ENCODE measurements around the gene P3H2.

GRCh38 chr3:190038050-190038933 lies 82.4 kb downstream of the P3H2 start:
- no peak for TF ChIP-seq NANOG (IDR thresholded peaks at IDR 0.05; ENCODE audit: borderline replicate concordance)
- TF ChIP-seq EZH2 (IDR thresholded peaks at IDR 0.05; ENCODE audit: low read depth, unreplicated experiment) = no peak
- no peak for TF ChIP-seq CTCF (conservative IDR thresholded peaks at IDR 0.05; ENCODE audit: low read depth in 2 of 2)
- no peak for TF ChIP-seq POLR2AphosphoS5 (IDR thresholded peaks at IDR 0.05; ENCODE audit: low read depth)
- no peak for TF ChIP-seq EZH2phosphoT487 (IDR thresholded peaks at IDR 0.05; ENCODE audit: unreplicated experiment)
- no peak for TF ChIP-seq JUNB (IDR thresholded peaks at IDR 0.05; ENCODE audit: unreplicated experiment)
- TF ChIP-seq REST (IDR thresholded peaks at IDR 0.05; ENCODE audit: unreplicated experiment) = no peak
- no peak for TF ChIP-seq STAT1 (IDR thresholded peaks at IDR 0.05; ENCODE audit: unreplicated experiment)
- TF ChIP-seq ZNF114 (CRISPR knock-in tag; IDR thresholded peaks at IDR 0.05) = no peak
- no peak for TF ChIP-seq CREB1 (CRISPR knock-in tag; IDR thresholded peaks at IDR 0.05; ENCODE audit: low read depth)

All from GM23338 (cell line).